Tibial nerve (tissue), 4 donors: ENCODE results near the gene LAD1. TPM values are rescaled to one million over a fixed set of nuclear protein-coding genes. Genes with fewer than 3 reads are reported as not detected.
A peak's percentile ranks its signal among the peaks of the same experiment; 100 is the strongest.

Source experiments
- DNase-seq, 2 donors: peaks; one replicate each; pipeline ENCODE4 v3.0.0-alpha.2; 2019; ENCODE audit warnings: low spot score in 2 of 2
- H3K27ac ChIP-seq, 4 donors: fragments of 200-600 bp; sonication (generic) in 3 of 4; one replicate each; pipeline ENCODE4 v1.5.1; 2017 to 2019; ENCODE audit warnings: mild to moderate bottlenecking in 1 of 4
- H3K27me3 ChIP-seq, 2 donors: fragments of 200-600 bp; sonication (generic) in 1 of 2; one replicate each; pipeline versions ENCODE4 v1.5.1 to v1.6.0; 2017 to 2019
- H3K36me3 ChIP-seq, 3 donors: fragments of 200-600 bp; sonication (generic); one replicate each; pipeline ENCODE4 v1.5.1; 2018 to 2019
- H3K4me1 ChIP-seq, 4 donors: fragments of 200-600 bp; sonication (generic) in 3 of 4; one replicate each; pipeline ENCODE4 v1.5.1; 2017 to 2019
- H3K4me3 ChIP-seq, 4 donors: fragments of 200-600 bp; sonication (generic) in 3 of 4; one replicate each; pipeline ENCODE4 v1.5.1; 2017 to 2019; ENCODE audit warnings: mild to moderate bottlenecking in 1 of 4, moderate library complexity in 1 of 4
- H3K9me3 ChIP-seq, 4 donors: fragments of 200-600 bp; sonication (generic) in 3 of 4; one replicate each; pipeline ENCODE4 v1.5.1; 2017 to 2019
- CTCF ChIP-seq, 5 experiments: fragments of 200-600 bp in 3 of 5; fragments of 450-650 bp in 2 of 5; sonication (generic) in 3 of 5; IDR thresholded peaks; one replicate each; pipeline ENCODE4 v1.5.1; 2016 to 2019; ENCODE audit warnings: antibody characterized with exemption in 5 of 5, mild to moderate bottlenecking in 3 of 5, moderate library complexity in 2 of 5
- EP300 ChIP-seq, 2 donors: sonication (generic); formaldehyde crosslinking; IDR thresholded peaks; one replicate each; pipeline ENCODE4 v1.6.1; 2017; ENCODE audit warnings: antibody characterized with exemption in 2 of 2, mild to moderate bottlenecking in 1 of 2
- POLR2A ChIP-seq, 2 donors: fragments of 450-650 bp; IDR thresholded peaks; one replicate each; pipeline ENCODE4 v1.6.1; 2017; ENCODE audit warnings: antibody characterized with exemption in 2 of 2, mild to moderate bottlenecking in 2 of 2, moderate library complexity in 2 of 2
- WGBS, 2 donors: methylation state at CpG; one replicate each; pipeline ENCODE4 v1.1.5; 2018; 5-methylcytosine and 5-hydroxymethylcytosine counted together
- total RNA-seq, 4 donors: library from RNA; depleted of rRNA; stranded (reverse); fragments of >200 nt; gene quantifications; one replicate each; pipeline ENCODE4 v1.1.0, GENCODE V29; 2016

Gene LAD1
- total RNA-seq, 4 donors from 2014 or later: not detected

GRCh38 chr1:201396861-201397464, 2.2 kb downstream of the LAD1 start:
- no peaks in the 10 kb centered on the region for H3K9me3 ChIP-seq
- H3K4me3 ChIP-seq: no peak overlapping the region
- TF ChIP-seq EP300 (IDR thresholded peaks at IDR 0.05) (no peak), CTCF (IDR thresholded peaks at IDR 0.05) (no peak), POLR2A (IDR thresholded peaks at IDR 0.05) (no peak)
- H3K36me3 ChIP-seq: no peaks in the 10 kb centered on the region
- H3K4me1 ChIP-seq: peaks cover 0 to 15% (median 6%) of the 10 kb centered on the region in 4 donors
- DNase-seq: no peak
- H3K27me3 ChIP-seq: peaks cover 0 to 27% of the 10 kb centered on the region in 2 donors
- peak overlapping the region in 1 of 4 donors; percentile 61 for H3K27ac ChIP-seq
- 83 to 87% methylated on average over 8 to 10 of the region's 10 CpGs for WGBS, 2 donors

GRCh38 chr1:201395936-201396335, 3.2 kb downstream of the LAD1 start:
- H3K27ac ChIP-seq: peak overlapping the region in 1 of 4 donors; percentile 61
- H3K4me1 ChIP-seq: peaks cover 0 to 15% (median 6%) of the 10 kb centered on the region in 4 donors
- WGBS, 2 donors: 79 to 95% methylated on average over 4 of the region's 4 CpGs
- H3K9me3 ChIP-seq: no peaks in the 10 kb centered on the region
- TF ChIP-seq CTCF (IDR thresholded peaks at IDR 0.05): no peak
- no peak for TF ChIP-seq EP300 (IDR thresholded peaks at IDR 0.05)
- no peak for TF ChIP-seq POLR2A (IDR thresholded peaks at IDR 0.05)
- H3K4me3 ChIP-seq: no peak overlapping the region
- DNase-seq: no peak
- no peaks in the 10 kb centered on the region for H3K36me3 ChIP-seq
- peaks cover 0 to 27% of the 10 kb centered on the region in 2 donors for H3K27me3 ChIP-seq

- no peaks in the 10 kb centered on the region for H3K9me3 ChIP-seq
- 59 to 65% methylated on average over 3 of the region's 3 CpGs for WGBS, 2 donors
- no peak for DNase-seq
- peaks cover 0 to 9% (median 4%) of the 10 kb centered on the region in 4 donors for H3K4me1 ChIP-seq
- H3K27me3 ChIP-seq: peaks cover 0 to 17% of the 10 kb centered on the region in 2 donors
- H3K4me3 ChIP-seq: no peak overlapping the region
- H3K36me3 ChIP-seq: no peaks in the 10 kb centered on the region
- TF ChIP-seq CTCF (IDR thresholded peaks at IDR 0.05) (no peak), EP300 (IDR thresholded peaks at IDR 0.05) (no peak), POLR2A (IDR thresholded peaks at IDR 0.05) (no peak)
- no peak overlapping the region for H3K27ac ChIP-seq
Observed at GRCh38 chr1:201394591-201394990, 4.5 kb downstream of the LAD1 start.

- 58 to 67% methylated on average over 3 of the region's 3 CpGs for WGBS, 2 donors
- no peak for TF ChIP-seq EP300 (IDR thresholded peaks at IDR 0.05)
- TF ChIP-seq POLR2A (IDR thresholded peaks at IDR 0.05): no peak
- no peak for TF ChIP-seq CTCF (IDR thresholded peaks at IDR 0.05)
- H3K9me3 ChIP-seq: no peaks in the 10 kb centered on the region
- peaks cover 0 to 2% of the 10 kb centered on the region in 2 donors for H3K27me3 ChIP-seq
- H3K4me1 ChIP-seq: no peaks in the 10 kb centered on the region
- H3K4me3 ChIP-seq: no peak overlapping the region
- H3K27ac ChIP-seq: no peak overlapping the region
- H3K36me3 ChIP-seq: no peaks in the 10 kb centered on the region
- no peak for DNase-seq
Observed at GRCh38 chr1:201393076-201393475, 6.0 kb downstream of the LAD1 start.

GRCh38 chr1:201391651-201392511, 7.2 kb downstream of the LAD1 start:
- DNase-seq: no peak
- no peaks in the 10 kb centered on the region for H3K27me3 ChIP-seq
- H3K9me3 ChIP-seq: no peaks in the 10 kb centered on the region
- WGBS, 2 donors: 72 to 82% methylated on average over 9 of the region's 9 CpGs
- no peak overlapping the region for H3K27ac ChIP-seq
- no peaks in the 10 kb centered on the region for H3K36me3 ChIP-seq
- no peaks in the 10 kb centered on the region for H3K4me1 ChIP-seq
- TF ChIP-seq CTCF (IDR thresholded peaks at IDR 0.05): no peak
- TF ChIP-seq POLR2A (IDR thresholded peaks at IDR 0.05): no peak
- no peak for TF ChIP-seq EP300 (IDR thresholded peaks at IDR 0.05)
- no peak overlapping the region for H3K4me3 ChIP-seq
